ENCODE results near the gene LARGE1. TPM values are rescaled to one million over a fixed set of nuclear protein-coding genes. Genes with fewer than 3 reads are reported as not detected.

Gene LARGE1
- total and polyA plus RNA-seq, 2 of the 4 experiments (the other 2 are of a cell fraction) = 6.2 to 12.4 TPM

DNA sequence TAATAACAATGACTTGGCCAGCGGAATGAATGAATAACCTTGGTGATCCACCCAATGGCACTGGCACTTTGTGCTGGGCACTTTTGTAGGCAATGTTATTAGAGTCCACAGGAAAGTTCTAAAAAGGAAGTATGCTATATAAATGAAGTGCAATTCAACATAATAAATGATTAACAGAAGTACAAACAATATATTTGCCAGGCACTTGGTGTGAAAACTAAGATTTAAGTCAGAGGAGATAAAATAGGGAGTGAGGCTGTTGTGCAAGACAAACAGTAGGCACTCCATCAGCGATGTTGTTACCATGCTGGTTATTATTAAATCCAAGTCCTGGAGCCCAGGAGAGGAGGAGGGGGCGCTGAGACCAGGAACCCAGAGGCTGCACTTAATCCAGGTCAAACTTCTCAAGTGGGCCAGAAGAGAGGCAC, 173.8 kb downstream of the LARGE1 start:
- Histone ChIP-seq H2AK5ac (ENCODE audit: low read depth, low read length) (no peak overlapping the region), H3K4me2 (ENCODE audit: low read depth, low read length) (no peak overlapping the region), H3K9me1 (ENCODE audit: insufficient read depth, low read length) (no peaks in the 10 kb centered on the region), H3K27ac (ENCODE audit: insufficient read depth, low read length) (no peak overlapping the region), H2BK20ac (ENCODE audit: low read depth, low read length) (no peak overlapping the region), H4K8ac (ENCODE audit: low read depth in 2 of 2, low read length in 2 of 2) (no peak overlapping the region), H3K36me3 (ENCODE audit: control insufficient read depth, insufficient read depth, low read length) (no peaks in the 10 kb centered on the region; the same call in 1 of the 2 replicates), H4K91ac (ENCODE audit: insufficient read depth, low read depth, low read length) (no peak overlapping the region), H2BK5ac (ENCODE audit: low read depth, low read length, poor library complexity, severe bottlenecking) (no peak overlapping the region), H2BK120ac (ENCODE audit: low read depth, low read length) (no peak overlapping the region), H2BK15ac (ENCODE audit: low read depth, low read length) (no peak overlapping the region), H4K20me1 (ENCODE audit: insufficient read depth, low read length) (no peaks in the 10 kb centered on the region; the same call in 1 of the 2 replicates), H3K79me1 (ENCODE audit: low read depth in 1 of 2, low read length in 2 of 2) (no peaks in the 10 kb centered on the region; a peak in 1 of 4 replicates), H3K27me3 (ENCODE audit: control insufficient read depth, insufficient read depth, low read length) (no peaks in the 10 kb centered on the region), H3K23ac (ENCODE audit: low read depth, low read length) (no peak overlapping the region), H3K9ac (ENCODE audit: low read depth, low read length) (no peak overlapping the region), H3K56ac (ENCODE audit: extremely low read depth, insufficient read depth, low read length) (no peak overlapping the region), H3K4me1 (ENCODE audit: control insufficient read depth, insufficient read depth, low read length) (no peaks in the 10 kb centered on the region), H3K9me3 (ENCODE audit: control insufficient read depth, insufficient read depth, low read length) (no peaks in the 10 kb centered on the region), H3K18ac (ENCODE audit: low read depth, low read length) (no peak overlapping the region), H4K5ac (ENCODE audit: low read depth, low read length) (no peak overlapping the region), H2AFZ (replicated peaks; ENCODE audit: low read length, poor library complexity) (no peak overlapping the region), H3K4me3 (ENCODE audit: insufficient read depth, low read depth, low read length) (no peak overlapping the region), H2AK9ac (replicated peaks; ENCODE audit: low read depth, low read length, poor library complexity) (no peak overlapping the region), H3K14ac (replicated peaks; ENCODE audit: low read depth, low read length) (no peak overlapping the region), H3K4ac (ENCODE audit: low read depth, low read length) (no peak overlapping the region)
- no TSS peak for BruUV-seq (replicated peaks)
- ATAC-seq (ENCODE audit: low read depth) = no peak
- in situ Hi-C loops (cut with MboI; ENCODE audit: low sequenced_read_pairs) = no loop called here
- intact Hi-C loops (cut with micrococcal nuclease) = loop anchor here (5.0 kb wide), 1 partner anchor 1331 kb away; no protein-coding TSS in a partner anchor
- POLR2A ChIA-PET (ENCODE audit: unreplicated experiment) = no interaction called here
- no peak for DNase-seq
- WGBS, 2 experiments (ENCODE audit: extremely low coverage in 2 of 2, insufficient read length in 1 of 2) = no CpG with 5 or more reads among the region's 3 CpGs
- CTCF ChIA-PET = no interaction called here
- dilution Hi-C loops (cut with HindIII; ENCODE audit: low sequenced_read_pairs, unreplicated experiment) = no loop called here
- TF ChIP-seq, protein P1, sequence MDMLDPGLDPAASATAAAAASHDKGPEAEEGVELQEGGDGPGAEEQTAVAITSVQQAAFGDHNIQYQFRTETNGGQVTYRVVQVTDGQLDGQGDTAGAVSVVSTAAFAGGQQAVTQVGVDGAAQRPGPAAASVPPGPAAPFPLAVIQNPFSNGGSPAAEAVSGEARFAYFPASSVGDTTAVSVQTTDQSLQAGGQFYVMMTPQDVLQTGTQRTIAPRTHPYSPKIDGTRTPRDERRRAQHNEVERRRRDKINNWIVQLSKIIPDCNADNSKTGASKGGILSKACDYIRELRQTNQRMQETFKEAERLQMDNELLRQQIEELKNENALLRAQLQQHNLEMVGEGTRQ (IDR thresholded peaks at IDR 0.05; ENCODE audit: low read depth, low read length) = no peak
- TF ChIP-seq, protein P2, sequence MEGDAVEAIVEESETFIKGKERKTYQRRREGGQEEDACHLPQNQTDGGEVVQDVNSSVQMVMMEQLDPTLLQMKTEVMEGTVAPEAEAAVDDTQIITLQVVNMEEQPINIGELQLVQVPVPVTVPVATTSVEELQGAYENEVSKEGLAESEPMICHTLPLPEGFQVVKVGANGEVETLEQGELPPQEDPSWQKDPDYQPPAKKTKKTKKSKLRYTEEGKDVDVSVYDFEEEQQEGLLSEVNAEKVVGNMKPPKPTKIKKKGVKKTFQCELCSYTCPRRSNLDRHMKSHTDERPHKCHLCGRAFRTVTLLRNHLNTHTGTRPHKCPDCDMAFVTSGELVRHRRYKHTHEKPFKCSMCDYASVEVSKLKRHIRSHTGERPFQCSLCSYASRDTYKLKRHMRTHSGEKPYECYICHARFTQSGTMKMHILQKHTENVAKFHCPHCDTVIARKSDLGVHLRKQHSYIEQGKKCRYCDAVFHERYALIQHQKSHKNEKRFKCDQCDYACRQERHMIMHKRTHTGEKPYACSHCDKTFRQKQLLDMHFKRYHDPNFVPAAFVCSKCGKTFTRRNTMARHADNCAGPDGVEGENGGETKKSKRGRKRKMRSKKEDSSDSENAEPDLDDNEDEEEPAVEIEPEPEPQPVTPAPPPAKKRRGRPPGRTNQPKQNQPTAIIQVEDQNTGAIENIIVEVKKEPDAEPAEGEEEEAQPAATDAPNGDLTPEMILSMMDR (conservative IDR thresholded peaks at IDR 0.05; ENCODE audit: low read depth, low read length) = no peak
- TF ChIP-seq FOS (IDR thresholded peaks at IDR 0.05; ENCODE audit: low read depth, low read length) (no peak), RCOR1 (IDR thresholded peaks at IDR 0.05; ENCODE audit: insufficient replicate concordance, low read length) (no peak), RFX5 (IDR thresholded peaks at IDR 0.05; ENCODE audit: low read depth, low read length) (no peak), CEBPB (IDR thresholded peaks at IDR 0.05; ENCODE audit: low read depth, low read length) (no peak), MXI1 (IDR thresholded peaks at IDR 0.05; ENCODE audit: borderline replicate concordance, low read depth, low read length) (no peak), MAZ (IDR thresholded peaks at IDR 0.05; ENCODE audit: borderline replicate concordance, low read depth, low read length) (no peak), MAFK (IDR thresholded peaks at IDR 0.05; ENCODE audit: low read depth, low read length) (no peak), POLR2A (IDR thresholded peaks at IDR 0.05; ENCODE audit: low read depth, low read length) (no peak), BHLHE40 (IDR thresholded peaks at IDR 0.05; ENCODE audit: low read depth, low read length) (no peak), RAD21 (IDR thresholded peaks at IDR 0.05; ENCODE audit: low read length) (no peak), SMC3 (IDR thresholded peaks at IDR 0.05; ENCODE audit: low read depth, low read length) (no peak)
- TF ChIP-seq, protein P3, sequence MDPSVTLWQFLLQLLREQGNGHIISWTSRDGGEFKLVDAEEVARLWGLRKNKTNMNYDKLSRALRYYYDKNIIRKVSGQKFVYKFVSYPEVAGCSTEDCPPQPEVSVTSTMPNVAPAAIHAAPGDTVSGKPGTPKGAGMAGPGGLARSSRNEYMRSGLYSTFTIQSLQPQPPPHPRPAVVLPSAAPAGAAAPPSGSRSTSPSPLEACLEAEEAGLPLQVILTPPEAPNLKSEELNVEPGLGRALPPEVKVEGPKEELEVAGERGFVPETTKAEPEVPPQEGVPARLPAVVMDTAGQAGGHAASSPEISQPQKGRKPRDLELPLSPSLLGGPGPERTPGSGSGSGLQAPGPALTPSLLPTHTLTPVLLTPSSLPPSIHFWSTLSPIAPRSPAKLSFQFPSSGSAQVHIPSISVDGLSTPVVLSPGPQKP (IDR thresholded peaks at IDR 0.05; ENCODE audit: borderline replicate concordance, low read depth, low read length) = no peak

All from IMR-90 (cell line).